OCI-LY3 (cell line): ENCODE data around the gene CEP350.

Source experiments
- EZH2phosphoT487 ChIP-seq: fragments of 200-600 bp; shearing (Covaris generic); IDR thresholded peaks from 2 replicates; pipeline ENCODE4 v1.6.1; 2018; ENCODE audit warnings: antibody characterized with exemption, mixed run types, low read depth
- TF ChIP-seq, protein P1 (sequence below): fragments of 200-600, 300-600 bp; sonication (generic); IDR thresholded peaks from 2 replicates; pipeline ENCODE4 v1.5.1; 2014; ENCODE audit warnings: antibody characterized with exemption, low read length, low read depth

DNA sequence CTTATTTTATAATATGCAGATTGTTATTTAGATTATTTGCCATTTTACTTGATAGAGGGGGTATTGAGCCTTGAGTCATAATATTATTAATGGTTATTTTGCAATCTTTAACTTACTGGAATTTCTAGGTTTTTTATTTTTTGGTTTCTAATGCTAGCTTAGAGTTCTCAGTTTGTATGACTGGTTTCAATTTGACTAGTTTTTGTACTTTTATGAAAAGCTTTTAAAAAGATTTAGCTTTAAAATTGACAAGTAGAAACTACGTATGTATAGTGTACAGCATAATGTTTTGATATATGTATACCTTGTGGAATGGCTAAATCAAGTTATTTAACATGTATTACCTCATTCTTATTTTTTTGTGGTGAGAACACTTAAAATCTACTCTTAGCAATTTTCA, 41.5 kb downstream of the CEP350 start:
- TF ChIP-seq, protein P1, sequence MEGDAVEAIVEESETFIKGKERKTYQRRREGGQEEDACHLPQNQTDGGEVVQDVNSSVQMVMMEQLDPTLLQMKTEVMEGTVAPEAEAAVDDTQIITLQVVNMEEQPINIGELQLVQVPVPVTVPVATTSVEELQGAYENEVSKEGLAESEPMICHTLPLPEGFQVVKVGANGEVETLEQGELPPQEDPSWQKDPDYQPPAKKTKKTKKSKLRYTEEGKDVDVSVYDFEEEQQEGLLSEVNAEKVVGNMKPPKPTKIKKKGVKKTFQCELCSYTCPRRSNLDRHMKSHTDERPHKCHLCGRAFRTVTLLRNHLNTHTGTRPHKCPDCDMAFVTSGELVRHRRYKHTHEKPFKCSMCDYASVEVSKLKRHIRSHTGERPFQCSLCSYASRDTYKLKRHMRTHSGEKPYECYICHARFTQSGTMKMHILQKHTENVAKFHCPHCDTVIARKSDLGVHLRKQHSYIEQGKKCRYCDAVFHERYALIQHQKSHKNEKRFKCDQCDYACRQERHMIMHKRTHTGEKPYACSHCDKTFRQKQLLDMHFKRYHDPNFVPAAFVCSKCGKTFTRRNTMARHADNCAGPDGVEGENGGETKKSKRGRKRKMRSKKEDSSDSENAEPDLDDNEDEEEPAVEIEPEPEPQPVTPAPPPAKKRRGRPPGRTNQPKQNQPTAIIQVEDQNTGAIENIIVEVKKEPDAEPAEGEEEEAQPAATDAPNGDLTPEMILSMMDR, result no peak
- TF ChIP-seq EZH2phosphoT487, result no peak
